Activated CD4-positive, alpha-beta T cell treated with anti-CD3 and anti-CD28 coated beads for 36 hours (primary cell): Measurements from ENCODE around the gene MMP19. TPM values are rescaled to one million over a fixed set of nuclear protein-coding genes. Genes with fewer than 3 reads are reported as not detected.

ENCODE experiments used
- ATAC-seq: fragments of 200-7000 bp; cut with Tn5 transposase; one replicate; pipeline ENCODE4 v1.10.0; 2021; ENCODE audit warnings: mild to moderate bottlenecking, moderate library complexity
- CTCF ChIA-PET: fragments of 350-600 bp; sonication (Branson Sonifier 250); formaldehyde crosslinking; loops from one replicate; lab custom pipeline; 2021; ENCODE audit warnings: antibody characterized with exemption; lab: Charles Lee
- POLR2A ChIA-PET: fragments of 350-600 bp; sonication (Branson Sonifier 250); formaldehyde crosslinking; loops from one replicate; lab custom pipeline; 2021; ENCODE audit warnings: antibody characterized with exemption, inconsistent platforms; lab: Charles Lee
- DNase-seq: peaks from one replicate; pipeline ENCODE4 v3.0.0-alpha.2; 2020
- H3K27ac Mint-ChIP-seq: one replicate; pipeline ENCODE4 v1.8.0; 2021; ENCODE audit warnings: mixed read lengths
- H3K27me3 Mint-ChIP-seq: one replicate; pipeline ENCODE4 v1.8.0; 2021; ENCODE audit warnings: mixed read lengths
- H3K36me3 Mint-ChIP-seq: one replicate; pipeline ENCODE4 v1.8.0; 2021; ENCODE audit warnings: low read depth, mixed read lengths
- H3K4me1 Mint-ChIP-seq: one replicate; pipeline ENCODE4 v1.8.0; 2021; ENCODE audit warnings: mixed read lengths
- H3K4me3 Mint-ChIP-seq: one replicate; pipeline ENCODE4 v1.8.0; 2021; ENCODE audit warnings: mild to moderate bottlenecking, moderate library complexity, mixed read lengths
- H3K9me3 Mint-ChIP-seq: one replicate; pipeline ENCODE4 v1.8.0; 2021; ENCODE audit warnings: low read depth, mixed read lengths
- intact Hi-C, 2 experiments: fragments of 100-400 bp; cut with DNase I in 1 of 2; cut with micrococcal nuclease in 1 of 2; formaldehyde crosslinking; loops; one replicate each; pipeline versions ENCODE4 v1.14.2 to v1.15.1; 2022 to 2024; cut with DNase I, micrococcal nuclease
- total RNA-seq, 2 experiments: library from RNA; stranded (reverse); gene quantifications; one replicate each; pipeline ENCODE4 v1.2.3, GENCODE V29; 2021

Gene MMP19
- total RNA-seq, 2 experiments from 2014 or later = not detected

- intact Hi-C loops = no loop called here
- H3K36me3 Mint-ChIP-seq = peaks cover 44% of the 10 kb centered on the region
- ATAC-seq (no peak), DNase-seq (no peak)
- peaks cover 66% of the 10 kb centered on the region for H3K4me1 Mint-ChIP-seq
- H3K27me3 Mint-ChIP-seq = no peaks in the 10 kb centered on the region
- ChIA-PET CTCF (interaction anchor here (1.3 kb wide), 1 partner anchor 99 kb away, joined by 4 read pairs; no protein-coding TSS in a partner anchor), POLR2A (interaction anchor here (1.7 kb wide), 1 partner anchor 10 kb away, joined by 4 read pairs; the partner anchor contains the start of genes ORMDL2 and SARNP)
- peak overlapping the region; percentile 84 for H3K27ac Mint-ChIP-seq
- H3K4me3 Mint-ChIP-seq = peak overlapping the region; percentile 99
- H3K9me3 Mint-ChIP-seq = no peaks in the 10 kb centered on the region
Observed at GRCh38 chr12:55827806-55828205, 14.9 kb downstream of the MMP19 start.

- peaks cover 56% of the 10 kb centered on the region for H3K36me3 Mint-ChIP-seq
- H3K27me3 Mint-ChIP-seq = no peaks in the 10 kb centered on the region
- H3K9me3 Mint-ChIP-seq = no peaks in the 10 kb centered on the region
- peak overlapping the region; percentile 85 for H3K27ac Mint-ChIP-seq
- H3K4me1 Mint-ChIP-seq = peaks cover 62% of the 10 kb centered on the region
- POLR2A ChIA-PET = interaction anchor here (0.7 to 1.2 kb wide), 4 partner anchors 13 to 111 kb away, joined by 3 to 4 read pairs (median 3); no protein-coding TSS in a partner anchor
- ATAC-seq = peak; percentile 14
- intact Hi-C loops = no loop called here
- CTCF ChIA-PET = interaction anchor here (0.6 to 3.2 kb wide), 9 partner anchors 63 to 225 kb away, joined by 3 to 16 read pairs (median 4); no protein-coding TSS in a partner anchor
- peak; percentile 45 for DNase-seq
- H3K4me3 Mint-ChIP-seq = peak overlapping the region; percentile 46
Observed at GRCh38 chr12:55824726-55825125, 18.0 kb downstream of the MMP19 start.

- CTCF ChIA-PET = interaction anchor here (0.6 to 3.2 kb wide), 9 partner anchors 42 to 238 kb away, joined by 3 to 16 read pairs (median 3); no protein-coding TSS in a partner anchor
- no peak for ATAC-seq
- Mint-ChIP-seq H3K36me3 (peaks cover 58% of the 10 kb centered on the region), H3K4me1 (peaks cover 72% of the 10 kb centered on the region), H3K27ac (peak overlapping the region; percentile 85), H3K27me3 (no peaks in the 10 kb centered on the region), H3K4me3 (no peak overlapping the region), H3K9me3 (no peaks in the 10 kb centered on the region)
- POLR2A ChIA-PET = interaction anchor here (0.6 kb wide), 1 partner anchor 433 kb away, joined by 3 read pairs; no protein-coding TSS in a partner anchor
- intact Hi-C loops = no loop called here
- DNase-seq = no peak
Observed at GRCh38 chr12:55823419-55823818, 19.3 kb downstream of the MMP19 start.

GRCh38 chr12:55822228-55822627 lies 20.5 kb downstream of the MMP19 start:
- H3K27me3 Mint-ChIP-seq = no peaks in the 10 kb centered on the region
- POLR2A ChIA-PET = interaction anchor here (0.6 kb wide), 1 partner anchor 145 kb away, joined by 4 read pairs; no protein-coding TSS in a partner anchor
- peaks cover 47% of the 10 kb centered on the region for H3K36me3 Mint-ChIP-seq
- intact Hi-C loops = no loop called here
- H3K9me3 Mint-ChIP-seq = no peaks in the 10 kb centered on the region
- CTCF ChIA-PET = interaction anchor here (1.0 to 1.4 kb wide), 2 partner anchors 104 to 127 kb away, joined by 3 read pairs; no protein-coding TSS in a partner anchor
- peak overlapping the region; percentile 85 for H3K27ac Mint-ChIP-seq
- peaks cover 61% of the 10 kb centered on the region for H3K4me1 Mint-ChIP-seq
- no peak for ATAC-seq
- DNase-seq = no peak
- H3K4me3 Mint-ChIP-seq = no peak overlapping the region

GRCh38 chr12:55820679-55821078 lies 22.1 kb downstream of the MMP19 start:
- no peaks in the 10 kb centered on the region for H3K9me3 Mint-ChIP-seq
- no peak overlapping the region for H3K4me3 Mint-ChIP-seq
- DNase-seq (no peak), ATAC-seq (no peak)
- H3K36me3 Mint-ChIP-seq = peaks cover 37% of the 10 kb centered on the region
- POLR2A ChIA-PET = interaction anchor here (0.5 to 1.0 kb wide), 3 partner anchors 77 to 488 kb away, joined by 3 to 8 read pairs (median 3); no protein-coding TSS in a partner anchor
- no peaks in the 10 kb centered on the region for H3K27me3 Mint-ChIP-seq
- H3K4me1 Mint-ChIP-seq = peaks cover 51% of the 10 kb centered on the region
- H3K27ac Mint-ChIP-seq = no peak overlapping the region
- CTCF ChIA-PET = interaction anchor here (1.0 to 1.9 kb wide), 6 partner anchors 9 to 220 kb away, joined by 3 to 9 read pairs (median 3); partner anchors contain the start of gene DNAJC14
- intact Hi-C loops = no loop called here

- peaks cover 52% of the 10 kb centered on the region for H3K4me1 Mint-ChIP-seq
- no peak overlapping the region for H3K4me3 Mint-ChIP-seq
- ATAC-seq (no peak), DNase-seq (no peak)
- POLR2A ChIA-PET = interaction anchor here (0.9 to 2.8 kb wide), 3 partner anchors 11 to 818 kb away, joined by 3 to 43 read pairs (median 7); partner anchors contain the start of gene DNAJC14
- peaks cover 42% of the 10 kb centered on the region for H3K36me3 Mint-ChIP-seq
- peak overlapping the region; percentile 76 for H3K27ac Mint-ChIP-seq
- H3K9me3 Mint-ChIP-seq = no peaks in the 10 kb centered on the region
- CTCF ChIA-PET = interaction anchor here (1.2 to 1.9 kb wide), 6 partner anchors 8 to 121 kb away, joined by 3 to 17 read pairs (median 8); partner anchors contain the start of gene DNAJC14
- intact Hi-C loops = loop anchor here (1.0 to 5.0 kb wide), 3 partner anchors 10 to 868 kb away; partner anchors contain the start of genes DNAJC14 (in 1 of the 2), PTGES3 (in 1 of the 2), RPL41 (in 1 of the 2) and ZC3H10 (in 1 of the 2)
- H3K27me3 Mint-ChIP-seq = no peaks in the 10 kb centered on the region
Observed at GRCh38 chr12:55818886-55819285, 23.9 kb downstream of the MMP19 start.

GRCh38 chr12:55818140-55818728 lies 24.5 kb downstream of the MMP19 start:
- DNase-seq (no peak), ATAC-seq (peak; percentile 45)
- peaks cover 44% of the 10 kb centered on the region for H3K36me3 Mint-ChIP-seq
- H3K4me3 Mint-ChIP-seq = no peak overlapping the region
- peaks cover 51% of the 10 kb centered on the region for H3K4me1 Mint-ChIP-seq
- ChIA-PET CTCF (interaction anchor here (0.7 to 3.6 kb wide), 24 partner anchors 9 to 646 kb away, joined by 3 to 25 read pairs (median 4); partner anchors contain the start of genes BLOC1S1, DNAJC14, ESYT1 and PA2G4), POLR2A (interaction anchor here (0.5 to 2.8 kb wide), 21 partner anchors 9 to 818 kb away, joined by 3 to 43 read pairs (median 3); partner anchors contain the start of genes DNAJC14, ESYT1, PA2G4 and RAB5B)
- intact Hi-C loops = loop anchor here (1.0 to 5.0 kb wide), 3 partner anchors 11 to 869 kb away; partner anchors contain the start of genes DNAJC14 (in 1 of the 2), PTGES3 (in 1 of the 2), RPL41 (in 1 of the 2) and ZC3H10 (in 1 of the 2)
- H3K27me3 Mint-ChIP-seq = no peaks in the 10 kb centered on the region
- H3K27ac Mint-ChIP-seq = no peak overlapping the region
- no peaks in the 10 kb centered on the region for H3K9me3 Mint-ChIP-seq

- Mint-ChIP-seq H3K27me3 (no peaks in the 10 kb centered on the region), H3K9me3 (no peaks in the 10 kb centered on the region), H3K36me3 (peaks cover 43% of the 10 kb centered on the region), H3K27ac (no peak within 1 kb of the TSS), H3K4me3 (no peak within 1 kb of the TSS), H3K4me1 (peaks cover 49% of the 10 kb centered on the region)
- DNase-seq (peak; percentile 97), ATAC-seq (peak; percentile 98)
- intact Hi-C loops = loop anchor here (1.0 to 5.0 kb wide), 17 partner anchors 12 to 870 kb away; partner anchors contain the start of genes DNAJC14 (in 2 of the 2), GDF11 (in 2 of the 2), RPS26 (in 2 of the 2) and ZC3H10 (in 2 of the 2)
- POLR2A ChIA-PET = interaction anchor here (0.5 to 2.8 kb wide), 22 partner anchors 9 to 819 kb away, joined by 3 to 43 read pairs (median 4); partner anchors contain the start of genes DNAJC14, ESYT1, PA2G4 and RAB5B
- CTCF ChIA-PET = interaction anchor here (0.7 to 3.6 kb wide), 27 partner anchors 9 to 646 kb away, joined by 3 to 25 read pairs (median 4); partner anchors contain the start of genes BLOC1S1, DNAJC14, ESYT1 and PA2G4
Observed at GRCh38 chr12:55817345-55818139, 25.2 kb downstream of the MMP19 start, which contains the start of the genes ORMDL2 and SARNP. TSS of gene ORMDL2 (plus strand) at chr12:55818041. CDS start at chr12:55819000, 959 bp downstream. TSS of gene SARNP (minus strand) at chr12:55817724. CDS start at chr12:55817701, 23 bp downstream.

- ChIA-PET CTCF (interaction anchor here (0.9 to 3.6 kb wide), 18 partner anchors 13 to 647 kb away, joined by 3 to 25 read pairs (median 5); partner anchors contain the start of genes DNAJC14, ESYT1 and PYM1), POLR2A (interaction anchor here (0.6 to 2.8 kb wide), 8 partner anchors 13 to 326 kb away, joined by 3 to 43 read pairs (median 4); partner anchors contain the start of genes DNAJC14, PA2G4, RAB5B and ZC3H10)
- H3K27me3 Mint-ChIP-seq = no peaks in the 10 kb centered on the region
- H3K4me3 Mint-ChIP-seq = no peak overlapping the region
- peaks cover 37% of the 10 kb centered on the region for H3K36me3 Mint-ChIP-seq
- H3K4me1 Mint-ChIP-seq = peaks cover 50% of the 10 kb centered on the region
- intact Hi-C loops = loop anchor here (1.0 to 5.0 kb wide), 17 partner anchors 12 to 870 kb away; partner anchors contain the start of genes GDF11 (in 2 of the 2), RPS26 (in 2 of the 2), ZC3H10 (in 2 of the 2) and BLOC1S1 (in 1 of the 2)
- H3K9me3 Mint-ChIP-seq = no peaks in the 10 kb centered on the region
- ATAC-seq (no peak), DNase-seq (no peak)
- H3K27ac Mint-ChIP-seq = no peak overlapping the region
Observed at GRCh38 chr12:55816881-55817344, 25.8 kb downstream of the MMP19 start.
